Karpas-422 (cell line): ENCODE results near the gene MACROD2. TPM values are rescaled to one million over a fixed set of nuclear protein-coding genes. Genes with fewer than 3 reads are reported as not detected.

Experiments used
- DNase-seq: peaks from one replicate; pipeline ENCODE4 v3.0.0-alpha.2; 2015
- H2AFZ ChIP-seq: fragments of 200-600 bp; sonication (generic); 2 replicates; pipeline ENCODE4 v1.6.1; 2014; ENCODE audit warnings: antibody characterized with exemption, low read length, mixed read lengths
- H3K27ac ChIP-seq: fragments of 200-600 bp; sonication (generic); 2 replicates; pipeline ENCODE4 v1.5.1; 2014; ENCODE audit warnings: mild to moderate bottlenecking, low read length, moderate library complexity
- H3K27me3 ChIP-seq: fragments of 200-600 bp; sonication (generic); 2 replicates; pipeline ENCODE4 v1.6.1; 2014; ENCODE audit warnings: low read length, mixed read lengths
- H3K36me3 ChIP-seq: fragments of 200-600 bp; sonication (generic); 2 replicates; pipeline ENCODE4 v1.6.1; 2014; ENCODE audit warnings: low read length, mixed read lengths; ENCODE audit not compliant: insufficient read depth
- H3K4me1 ChIP-seq: fragments of 200-600 bp; sonication (generic); 2 replicates; pipeline ENCODE4 v1.6.1; 2014; ENCODE audit warnings: mild to moderate bottlenecking, low read length, mixed read lengths
- H3K4me2 ChIP-seq: fragments of 200-600 bp; sonication (generic); 2 replicates; pipeline ENCODE4 v1.6.1; 2014; ENCODE audit warnings: low read length, low read depth, mild to moderate bottlenecking; ENCODE audit not compliant: poor library complexity, severe bottlenecking
- H3K4me3 ChIP-seq: fragments of 200-600 bp; sonication (generic); 2 replicates; pipeline ENCODE4 v1.5.1; 2014; ENCODE audit warnings: mild to moderate bottlenecking, antibody characterized with exemption, low read length, mixed read lengths
- H3K79me2 ChIP-seq: fragments of 200-600 bp; sonication (generic); 2 replicates; pipeline ENCODE4 v1.6.1; 2014; ENCODE audit warnings: mild to moderate bottlenecking, low read length, mixed read lengths
- H3K9ac ChIP-seq: fragments of 200-600 bp; sonication (generic); 2 replicates; pipeline ENCODE4 v1.6.0; 2014; ENCODE audit warnings: low read length
- H3K9me2 ChIP-seq: fragments of 200-600 bp; sonication (generic), shearing (Covaris generic); replicated peaks from 2 replicates; pipeline ENCODE4 v1.6.0; 2014; ENCODE audit warnings: mild to moderate bottlenecking, low read length, moderate library complexity; ENCODE audit not compliant: insufficient read depth
- H3K9me3 ChIP-seq: fragments of 300-700, 200-600 bp; sonication (generic); 2 replicates; pipeline ENCODE4 v1.6.1; 2014; ENCODE audit warnings: low read length, mixed read lengths
- H4K20me1 ChIP-seq: fragments of 200-600 bp; sonication (generic); 2 replicates; pipeline ENCODE4 v1.6.1; 2014; ENCODE audit warnings: mild to moderate bottlenecking, antibody characterized with exemption, low read length, low read depth; ENCODE audit not compliant: insufficient read depth
- total RNA-seq: library from RNA; depleted of rRNA; stranded (reverse); fragments of >200 nt; shearing (Covaris generic); gene quantifications from 2 replicates; pipeline ENCODE4 v1.2.3, GENCODE V29; 2014; ENCODE audit warnings: low replicate concordance

The MACROD2 gene
- total RNA-seq, 1 experiment from 2014 or later: 0.15 TPM

GRCh38 chr20:15699431-15700146 lies 1704.3 kb downstream of the MACROD2 start:
- Histone ChIP-seq H3K27me3 (no peaks in the 10 kb centered on the region), H3K9ac (no peak overlapping the region), H2AFZ (no peak overlapping the region), H3K27ac (no peak overlapping the region), H3K4me1 (no peaks in the 10 kb centered on the region), H3K36me3 (no peaks in the 10 kb centered on the region), H3K79me2 (no peaks in the 10 kb centered on the region), H3K4me2 (no peak overlapping the region), H3K9me3 (no peaks in the 10 kb centered on the region), H3K9me2 (no peaks in the 10 kb centered on the region), H3K4me3 (no peak overlapping the region), H4K20me1 (no peaks in the 10 kb centered on the region)
- DNase-seq: no peak

DNA sequence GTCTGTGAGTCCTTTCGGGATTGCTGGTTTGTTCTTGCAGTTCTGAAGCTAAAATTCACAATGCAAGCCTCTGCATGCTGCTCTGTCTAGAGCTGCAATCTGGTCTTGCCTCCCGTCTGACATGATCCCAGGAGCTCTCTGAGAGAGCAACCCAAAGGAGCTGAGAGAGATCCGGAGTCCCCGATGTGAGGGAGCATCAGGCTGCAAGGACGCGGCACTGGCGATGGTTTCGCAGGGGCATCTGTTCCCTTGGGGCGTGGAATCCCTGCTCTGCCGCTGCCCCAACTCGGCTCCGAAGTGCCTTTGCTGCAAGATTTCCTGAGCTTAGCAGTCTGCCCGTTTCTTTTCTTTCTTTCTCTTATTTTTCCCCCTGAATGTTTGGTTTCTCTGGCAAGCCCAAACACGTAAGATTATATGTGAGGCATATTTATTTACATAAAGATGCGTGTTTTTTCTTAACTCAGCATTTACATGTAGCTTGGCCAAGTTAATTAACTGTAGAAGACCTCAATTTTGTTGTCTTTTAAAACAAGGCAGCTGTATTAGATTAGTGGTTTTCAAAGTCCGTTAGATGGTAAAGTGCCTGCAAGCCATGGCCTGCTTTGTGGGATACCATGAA lies 1704.9 kb downstream of the MACROD2 start:
- Histone ChIP-seq H3K9ac (no peak overlapping the region), H3K4me2 (no peak overlapping the region), H3K9me3 (no peaks in the 10 kb centered on the region), H3K79me2 (no peaks in the 10 kb centered on the region), H3K36me3 (no peaks in the 10 kb centered on the region), H4K20me1 (no peaks in the 10 kb centered on the region), H2AFZ (no peak overlapping the region), H3K27ac (no peak overlapping the region), H3K4me3 (no peak overlapping the region), H3K4me1 (no peaks in the 10 kb centered on the region), H3K9me2 (no peaks in the 10 kb centered on the region), H3K27me3 (no peaks in the 10 kb centered on the region)
- DNase-seq: no peak

- no peaks in the 10 kb centered on the region for H3K36me3 ChIP-seq
- no peaks in the 10 kb centered on the region for H3K79me2 ChIP-seq
- no peaks in the 10 kb centered on the region for H3K9me2 ChIP-seq
- H2AFZ ChIP-seq: no peak overlapping the region
- H3K4me1 ChIP-seq: no peaks in the 10 kb centered on the region
- DNase-seq: no peak
- H3K9me3 ChIP-seq: no peaks in the 10 kb centered on the region
- no peak overlapping the region for H3K4me2 ChIP-seq
- no peaks in the 10 kb centered on the region for H3K27me3 ChIP-seq
- H3K27ac ChIP-seq: no peak overlapping the region
- H3K4me3 ChIP-seq: no peak overlapping the region
- no peak overlapping the region for H3K9ac ChIP-seq
- H4K20me1 ChIP-seq: no peaks in the 10 kb centered on the region
These were observed 1706.8 kb downstream of the MACROD2 start for GRCh38 chr20:15702161-15702560.

DNA sequence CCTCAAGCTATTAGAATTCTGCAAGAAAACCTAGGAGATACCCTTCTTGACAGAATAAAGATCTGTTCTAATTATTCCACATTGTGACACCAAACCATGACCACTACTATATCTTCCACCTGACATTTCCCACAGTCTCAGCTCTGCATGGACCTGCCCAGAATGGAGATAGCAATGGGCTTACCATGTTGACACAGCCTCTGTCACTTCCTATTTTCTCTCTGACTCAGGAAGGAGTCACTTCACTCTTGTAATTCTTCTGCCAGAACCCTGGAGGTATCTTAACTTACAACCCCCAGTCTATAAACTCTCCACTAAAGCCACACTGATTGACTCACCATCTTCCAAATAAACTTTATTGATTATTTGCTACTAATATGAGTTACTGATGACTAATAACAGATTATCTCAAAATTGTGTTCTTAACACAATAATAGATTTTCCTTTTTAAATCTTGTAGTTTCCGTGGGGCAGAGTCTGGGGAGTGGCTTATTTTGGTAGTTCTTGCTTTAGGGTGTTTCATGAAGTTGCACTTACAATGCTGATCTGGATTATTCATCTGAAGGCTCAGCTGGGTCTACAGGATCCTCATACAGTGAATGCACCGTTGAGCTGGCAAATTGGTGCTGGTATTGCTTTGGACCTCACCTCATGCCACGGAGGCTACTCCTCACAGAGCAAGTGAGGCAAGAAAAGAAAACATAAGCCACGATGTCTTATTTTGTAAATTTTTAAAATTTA lies 1708.0 kb downstream of the MACROD2 start:
- H3K36me3 ChIP-seq: no peaks in the 10 kb centered on the region

GRCh38 chr20:15705975-15706374 lies 1710.7 kb downstream of the MACROD2 start:
- Histone ChIP-seq H3K36me3 (no peaks in the 10 kb centered on the region), H4K20me1 (no peaks in the 10 kb centered on the region), H3K4me3 (no peak overlapping the region), H2AFZ (no peak overlapping the region), H3K27ac (no peak overlapping the region), H3K9me2 (no peaks in the 10 kb centered on the region), H3K9ac (no peak overlapping the region), H3K4me1 (no peaks in the 10 kb centered on the region), H3K79me2 (no peaks in the 10 kb centered on the region), H3K9me3 (no peaks in the 10 kb centered on the region), H3K27me3 (no peaks in the 10 kb centered on the region), H3K4me2 (no peak overlapping the region)
- no peak for DNase-seq

More for the DNA sequence above, 1708.0 kb downstream of the MACROD2 start:
- Histone ChIP-seq H3K9me2 (no peaks in the 10 kb centered on the region), H3K27me3 (no peaks in the 10 kb centered on the region), H2AFZ (no peak overlapping the region), H3K79me2 (no peaks in the 10 kb centered on the region), H3K4me3 (no peak overlapping the region), H3K4me2 (no peak overlapping the region), H3K27ac (no peak overlapping the region), H3K9ac (no peak overlapping the region), H4K20me1 (no peaks in the 10 kb centered on the region), H3K4me1 (no peaks in the 10 kb centered on the region), H3K9me3 (no peaks in the 10 kb centered on the region)
- DNase-seq: no peak

DNA sequence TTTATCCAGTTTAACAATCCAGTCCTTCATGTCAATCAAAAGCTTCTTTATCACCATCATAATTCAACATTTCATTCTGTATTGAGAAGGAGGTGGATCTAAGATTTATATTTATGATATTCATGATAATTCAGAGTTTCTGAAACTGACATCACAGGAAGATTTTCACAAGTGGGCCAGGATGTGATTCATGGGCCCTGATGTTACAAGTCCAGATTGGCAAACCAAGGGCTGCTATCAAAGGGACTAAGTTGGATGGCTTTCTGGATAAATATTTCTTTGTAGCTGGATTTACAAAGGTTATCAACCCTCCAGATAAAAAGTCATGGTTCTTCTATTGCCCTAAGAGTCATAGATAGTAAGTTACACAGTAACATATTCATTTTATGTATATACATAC lies 1711.4 kb downstream of the MACROD2 start:
- no peaks in the 10 kb centered on the region for H3K4me1 ChIP-seq
- H3K27me3 ChIP-seq: no peaks in the 10 kb centered on the region
- no peaks in the 10 kb centered on the region for H3K79me2 ChIP-seq
- H3K4me2 ChIP-seq: no peak overlapping the region
- no peaks in the 10 kb centered on the region for H3K9me3 ChIP-seq
- H3K9ac ChIP-seq: no peak overlapping the region
- H3K4me3 ChIP-seq: no peak overlapping the region
- no peaks in the 10 kb centered on the region for H3K9me2 ChIP-seq
- H4K20me1 ChIP-seq: no peaks in the 10 kb centered on the region
- no peak for DNase-seq
- H3K36me3 ChIP-seq: no peaks in the 10 kb centered on the region
- H3K27ac ChIP-seq: no peak overlapping the region
- no peak overlapping the region for H2AFZ ChIP-seq

GRCh38 chr20:15708984-15709598 lies 1713.8 kb downstream of the MACROD2 start:
- no peak overlapping the region for H3K4me2 ChIP-seq
- H3K36me3 ChIP-seq: no peaks in the 10 kb centered on the region
- H3K4me3 ChIP-seq: no peak overlapping the region
- no peaks in the 10 kb centered on the region for H3K79me2 ChIP-seq
- no peaks in the 10 kb centered on the region for H3K4me1 ChIP-seq
- H3K27me3 ChIP-seq: no peaks in the 10 kb centered on the region
- no peak overlapping the region for H3K9ac ChIP-seq
- peak; percentile 79 for DNase-seq
- H4K20me1 ChIP-seq: no peaks in the 10 kb centered on the region
- H3K27ac ChIP-seq: no peak overlapping the region
- no peaks in the 10 kb centered on the region for H3K9me2 ChIP-seq
- no peaks in the 10 kb centered on the region for H3K9me3 ChIP-seq
- H2AFZ ChIP-seq: no peak overlapping the region

GRCh38 chr20:15710636-15711035 lies 1715.3 kb downstream of the MACROD2 start:
- Histone ChIP-seq H3K27ac (no peak overlapping the region), H3K4me1 (no peaks in the 10 kb centered on the region), H3K27me3 (no peaks in the 10 kb centered on the region), H3K9ac (no peak overlapping the region), H3K36me3 (no peaks in the 10 kb centered on the region), H3K9me2 (no peaks in the 10 kb centered on the region), H4K20me1 (no peaks in the 10 kb centered on the region), H3K9me3 (no peaks in the 10 kb centered on the region), H2AFZ (no peak overlapping the region), H3K4me2 (no peak overlapping the region), H3K79me2 (no peaks in the 10 kb centered on the region), H3K4me3 (no peak overlapping the region)
- no peak for DNase-seq
